Vagina (tissue), 2 donors: ENCODE measurements around the gene INF2. TPM values are rescaled to one million over a fixed set of nuclear protein-coding genes. Genes with fewer than 3 reads are reported as not detected.

Experiments
- DNase-seq, 2 donors: peaks; one replicate each; pipeline ENCODE4 v3.0.0-alpha.2; 2017; ENCODE audit errors: extremely low spot score in 2 of 2
- H3K27ac ChIP-seq: fragments of 200-600 bp; sonication (generic); one replicate; pipeline ENCODE4 v1.5.1; 2019
- H3K27me3 ChIP-seq: fragments of 200-600 bp; sonication (generic); one replicate; pipeline ENCODE4 v1.5.1; 2019
- H3K36me3 ChIP-seq, 2 donors: fragments of 200-600 bp; sonication (generic); one replicate each; pipeline ENCODE4 v1.5.1; 2017 to 2019
- H3K4me1 ChIP-seq: fragments of 200-600 bp; sonication (generic); one replicate; pipeline ENCODE4 v1.5.1; 2019
- H3K4me3 ChIP-seq, 2 donors: fragments of 200-600 bp; sonication (generic); 1 replicate in 1 of 2; 2 replicates in 1 of 2; pipeline ENCODE4 v1.5.1; 2016 to 2019
- H3K9me3 ChIP-seq: fragments of 200-600 bp; sonication (generic); one replicate; pipeline ENCODE4 v1.5.1; 2019
- POLR2A ChIP-seq, 2 donors: fragments of 450-650 bp; IDR thresholded peaks; one replicate each; pipeline ENCODE4 v1.6.1; 2017; ENCODE audit warnings: antibody characterized with exemption in 2 of 2, mild to moderate bottlenecking in 2 of 2, moderate library complexity in 2 of 2
- POLR2AphosphoS5 ChIP-seq, 2 donors: sonication (generic); formaldehyde crosslinking; IDR thresholded peaks; one replicate each; pipeline ENCODE4 v1.9.0; 2017; ENCODE audit warnings: antibody characterized with exemption in 2 of 2, mild to moderate bottlenecking in 2 of 2, low read depth in 1 of 2; ENCODE audit not compliant: insufficient read depth in 1 of 2
- intact Hi-C: fragments of 100-400 bp; cut with DNase I; formaldehyde crosslinking; loops from one replicate; pipeline ENCODE4 v1.15.1; 2023
- total RNA-seq: library from RNA; depleted of rRNA; stranded (reverse); fragments of >200 nt; gene quantifications from one replicate; pipeline ENCODE4 v1.2.3, GENCODE V29; 2016
- TF ChIP-seq, protein P1 (sequence below), 3 experiments: fragments of 450-650 bp in 2 of 3; fragments of 200-600 bp in 1 of 3; sonication (generic) in 1 of 3; IDR thresholded peaks; one replicate each; pipeline ENCODE4 v1.5.1; 2017 to 2019; ENCODE audit warnings: antibody characterized with exemption in 3 of 3, mild to moderate bottlenecking in 2 of 3, moderate library complexity in 2 of 3

INF2 gene
- total RNA-seq, 1 donor from 2014 or later = 49.1 TPM

DNA sequence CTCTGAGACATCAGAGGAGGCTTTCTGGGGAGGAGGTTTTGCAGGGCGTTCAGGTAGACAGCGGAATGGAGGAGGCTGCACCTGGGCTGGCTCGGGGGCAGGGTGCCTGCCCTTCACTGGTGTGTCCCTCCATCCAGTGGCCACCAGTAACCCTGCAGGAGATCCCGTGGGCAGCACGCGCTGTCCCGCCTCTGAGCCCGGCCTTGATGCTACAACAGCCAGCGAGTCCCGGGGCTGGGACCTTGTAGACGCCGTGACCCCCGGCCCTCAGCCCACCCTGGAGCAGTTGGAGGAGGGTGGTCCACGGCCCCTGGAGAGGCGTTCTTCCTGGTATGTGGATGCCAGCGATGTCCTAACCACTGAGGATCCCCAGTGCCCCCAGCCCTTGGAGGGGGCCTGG lies 24.6 kb downstream of the INF2 start:
- no peak for DNase-seq
- Histone ChIP-seq H3K27me3 (no peaks in the 10 kb centered on the region), H3K9me3 (no peaks in the 10 kb centered on the region), H3K4me1 (no peaks in the 10 kb centered on the region), H3K4me3 (no peak overlapping the region), H3K27ac (no peak overlapping the region), H3K36me3 (peaks cover 0 to 69% of the 10 kb centered on the region in 2 donors)
- TF ChIP-seq POLR2A (IDR thresholded peaks at IDR 0.05) = no peak
- intact Hi-C loops = no loop called here

DNA sequence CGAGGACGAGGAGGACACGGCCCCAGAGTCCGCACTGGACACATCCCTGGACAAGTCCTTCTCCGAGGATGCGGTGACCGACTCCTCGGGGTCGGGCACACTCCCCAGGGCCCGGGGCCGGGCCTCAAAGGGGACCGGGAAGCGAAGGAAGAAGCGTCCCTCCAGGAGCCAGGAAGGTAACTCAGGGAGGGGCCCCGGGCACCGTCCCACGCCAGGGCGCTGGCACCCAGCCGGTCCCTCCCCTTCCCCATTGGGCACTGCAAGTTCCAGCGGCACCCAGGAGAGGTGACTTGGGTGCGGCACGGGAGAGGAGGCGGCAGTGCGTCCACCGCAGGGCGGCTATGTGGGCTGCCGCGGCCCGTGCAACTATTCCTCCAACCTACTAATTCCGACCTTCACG lies 25.3 kb downstream of the INF2 start:
- Histone ChIP-seq H3K27me3 (no peaks in the 10 kb centered on the region), H3K36me3 (peaks cover 0 to 69% of the 10 kb centered on the region in 2 donors), H3K4me3 (no peak overlapping the region), H3K9me3 (no peaks in the 10 kb centered on the region), H3K4me1 (no peaks in the 10 kb centered on the region), H3K27ac (no peak overlapping the region)
- TF ChIP-seq, protein P1, sequence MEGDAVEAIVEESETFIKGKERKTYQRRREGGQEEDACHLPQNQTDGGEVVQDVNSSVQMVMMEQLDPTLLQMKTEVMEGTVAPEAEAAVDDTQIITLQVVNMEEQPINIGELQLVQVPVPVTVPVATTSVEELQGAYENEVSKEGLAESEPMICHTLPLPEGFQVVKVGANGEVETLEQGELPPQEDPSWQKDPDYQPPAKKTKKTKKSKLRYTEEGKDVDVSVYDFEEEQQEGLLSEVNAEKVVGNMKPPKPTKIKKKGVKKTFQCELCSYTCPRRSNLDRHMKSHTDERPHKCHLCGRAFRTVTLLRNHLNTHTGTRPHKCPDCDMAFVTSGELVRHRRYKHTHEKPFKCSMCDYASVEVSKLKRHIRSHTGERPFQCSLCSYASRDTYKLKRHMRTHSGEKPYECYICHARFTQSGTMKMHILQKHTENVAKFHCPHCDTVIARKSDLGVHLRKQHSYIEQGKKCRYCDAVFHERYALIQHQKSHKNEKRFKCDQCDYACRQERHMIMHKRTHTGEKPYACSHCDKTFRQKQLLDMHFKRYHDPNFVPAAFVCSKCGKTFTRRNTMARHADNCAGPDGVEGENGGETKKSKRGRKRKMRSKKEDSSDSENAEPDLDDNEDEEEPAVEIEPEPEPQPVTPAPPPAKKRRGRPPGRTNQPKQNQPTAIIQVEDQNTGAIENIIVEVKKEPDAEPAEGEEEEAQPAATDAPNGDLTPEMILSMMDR (IDR thresholded peaks at IDR 0.05) = no peak
- no peak for TF ChIP-seq POLR2A (IDR thresholded peaks at IDR 0.05)
- TF ChIP-seq POLR2AphosphoS5 (IDR thresholded peaks at IDR 0.05; ENCODE audit: insufficient read depth in 1 of 2, low read depth in 1 of 2) = no peak
- DNase-seq = no peak
- intact Hi-C loops = no loop called here

- H3K27ac ChIP-seq = no peak overlapping the region
- H3K36me3 ChIP-seq = peaks cover 0 to 61% of the 10 kb centered on the region in 2 donors
- H3K4me1 ChIP-seq = no peaks in the 10 kb centered on the region
- no peaks in the 10 kb centered on the region for H3K9me3 ChIP-seq
- no peak overlapping the region for H3K4me3 ChIP-seq
- DNase-seq = no peak
- intact Hi-C loops = no loop called here
- no peak for TF ChIP-seq POLR2AphosphoS5 (IDR thresholded peaks at IDR 0.05; ENCODE audit: insufficient read depth in 1 of 2, low read depth in 1 of 2)
- TF ChIP-seq, protein P1 (IDR thresholded peaks at IDR 0.05) = no peak
- no peak for TF ChIP-seq POLR2A (IDR thresholded peaks at IDR 0.05)
- no peaks in the 10 kb centered on the region for H3K27me3 ChIP-seq
These were observed 26.0 kb downstream of the INF2 start for GRCh38 chr14:104715416-104715815.

GRCh38 chr14:104715871-104716270 lies 26.5 kb downstream of the INF2 start:
- intact Hi-C loops = no loop called here
- Histone ChIP-seq H3K36me3 (peaks cover 0 to 58% of the 10 kb centered on the region in 2 donors), H3K4me1 (no peaks in the 10 kb centered on the region), H3K27me3 (no peaks in the 10 kb centered on the region), H3K9me3 (no peaks in the 10 kb centered on the region), H3K4me3 (no peak overlapping the region), H3K27ac (no peak overlapping the region)
- no peak for DNase-seq
- no peak for TF ChIP-seq POLR2A (IDR thresholded peaks at IDR 0.05)
- TF ChIP-seq, protein P1 (IDR thresholded peaks at IDR 0.05) = no peak
- TF ChIP-seq POLR2AphosphoS5 (IDR thresholded peaks at IDR 0.05; ENCODE audit: insufficient read depth in 1 of 2, low read depth in 1 of 2) = no peak

GRCh38 chr14:104717137-104717536 lies 27.7 kb downstream of the INF2 start:
- Histone ChIP-seq H3K4me1 (peaks cover 2% of the 10 kb centered on the region), H3K36me3 (peaks cover 0 to 45% of the 10 kb centered on the region in 2 donors), H3K27me3 (no peaks in the 10 kb centered on the region), H3K27ac (no peak overlapping the region), H3K9me3 (no peaks in the 10 kb centered on the region), H3K4me3 (no peak overlapping the region)
- intact Hi-C loops = no loop called here
- TF ChIP-seq, protein P1 (IDR thresholded peaks at IDR 0.05) = no peak
- TF ChIP-seq POLR2AphosphoS5 (IDR thresholded peaks at IDR 0.05; ENCODE audit: insufficient read depth in 1 of 2, low read depth in 1 of 2) (no peak), POLR2A (IDR thresholded peaks at IDR 0.05) (no peak)
- no peak for DNase-seq
